Trophoblast cell (in vitro differentiated cells and primary cell): ENCODE measurements around the gene RAB44.

ENCODE experiments used
- DNase-seq, 2 donors: peaks; one replicate each; pipeline ENCODE4 v3.0.0-alpha.2; 2016
- H2AFZ ChIP-seq: 2 replicates; pipeline ENCODE4 v1.6.1; 2013; ENCODE audit warnings: low read length, moderate library complexity, mild to moderate bottlenecking; ENCODE audit not compliant: insufficient read depth, poor library complexity
- H2AK5ac ChIP-seq: 2 replicates; pipeline ENCODE4 v1.6.1; 2013; ENCODE audit warnings: mild to moderate bottlenecking, low read length
- H2BK120ac ChIP-seq: 2 replicates; pipeline ENCODE4 v1.6.1; 2013; ENCODE audit warnings: low read length, mild to moderate bottlenecking, moderate library complexity; ENCODE audit not compliant: insufficient read depth, poor library complexity
- H2BK12ac ChIP-seq: 2 replicates; pipeline ENCODE4 v1.6.1; 2013; ENCODE audit warnings: mild to moderate bottlenecking, low read length, moderate library complexity
- H2BK5ac ChIP-seq: 2 replicates; pipeline ENCODE4 v1.6.1; 2013; ENCODE audit warnings: low read length, low read depth, moderate library complexity, mild to moderate bottlenecking; ENCODE audit not compliant: poor library complexity
- H3K14ac ChIP-seq: 2 replicates; pipeline ENCODE4 v1.6.1; 2013; ENCODE audit warnings: mild to moderate bottlenecking, low read length
- H3K18ac ChIP-seq: 2 replicates; pipeline ENCODE4 v1.6.1; 2013; ENCODE audit warnings: mild to moderate bottlenecking, low read length
- H3K23ac ChIP-seq: 2 replicates; pipeline ENCODE4 v1.6.1; 2013; ENCODE audit warnings: low read length
- H3K27ac ChIP-seq: 2 replicates; pipeline ENCODE4 v1.5.1; 2013; ENCODE audit warnings: low read depth, mild to moderate bottlenecking, inconsistent platforms, low read length, moderate library complexity
- H3K27me3 ChIP-seq: 2 replicates; pipeline ENCODE4 v1.6.1; 2013; ENCODE audit warnings: inconsistent platforms, mild to moderate bottlenecking, low read length, moderate library complexity; ENCODE audit not compliant: insufficient read depth
- H3K36me3 ChIP-seq, 2 experiments: 1 replicate in 1 of 2; 2 replicates in 1 of 2; pipeline ENCODE4 v1.6.1; 2013; ENCODE audit warnings: low read length in 2 of 2, mild to moderate bottlenecking in 2 of 2, moderate library complexity in 1 of 2; ENCODE audit not compliant: insufficient read depth in 2 of 2, control insufficient read depth in 1 of 2
- H3K4ac ChIP-seq: 2 replicates; pipeline ENCODE4 v1.6.1; 2013; ENCODE audit warnings: low read depth, mild to moderate bottlenecking, low read length, moderate library complexity
- H3K4me1 ChIP-seq, 2 experiments: 1 replicate in 1 of 2; 2 replicates in 1 of 2; pipeline ENCODE4 v1.6.1; 2013; ENCODE audit warnings: low read length in 2 of 2, mild to moderate bottlenecking in 2 of 2, moderate library complexity in 1 of 2; ENCODE audit not compliant: insufficient read depth in 2 of 2, control insufficient read depth in 1 of 2
- H3K4me2 ChIP-seq: 2 replicates; pipeline ENCODE4 v1.6.1; 2013; ENCODE audit warnings: inconsistent platforms, mild to moderate bottlenecking, low read length, moderate library complexity
- H3K4me3 ChIP-seq: 2 replicates; pipeline ENCODE4 v1.5.1; 2013; ENCODE audit warnings: mild to moderate bottlenecking, low read depth, low read length, inconsistent platforms
- H3K79me1 ChIP-seq: one replicate; pipeline ENCODE4 v1.6.1; 2013; ENCODE audit warnings: low read length
- H3K79me2 ChIP-seq: 2 replicates; pipeline ENCODE4 v1.6.1; 2013; ENCODE audit warnings: low read length, mild to moderate bottlenecking; ENCODE audit not compliant: control insufficient read depth, insufficient read depth, poor library complexity
- H3K9ac ChIP-seq: 2 replicates; pipeline ENCODE4 v1.6.1; 2013; ENCODE audit warnings: mild to moderate bottlenecking, low read length
- H3K9me3 ChIP-seq: 2 replicates; pipeline ENCODE4 v1.6.1; 2013; ENCODE audit warnings: low read depth, mild to moderate bottlenecking, control low read depth, inconsistent platforms, low read length; ENCODE audit not compliant: insufficient read depth
- H4K12ac ChIP-seq: 2 replicates; pipeline ENCODE4 v1.6.1; 2013; ENCODE audit warnings: low read depth, mild to moderate bottlenecking, low read length, moderate library complexity
- H4K8ac ChIP-seq: 2 replicates; pipeline ENCODE4 v1.6.1; 2013; ENCODE audit warnings: low read depth, mild to moderate bottlenecking, low read length, moderate library complexity
- H4K91ac ChIP-seq: one replicate; pipeline ENCODE4 v1.6.1; 2013; ENCODE audit warnings: low read depth, mild to moderate bottlenecking, low read length, moderate library complexity
- WGBS: extraction: QIAGEN DNeasy Blood & Tissue Kit; methylation state at CpG from one replicate; pipeline ENCODE4 v1.1.7; 2013; ENCODE audit warnings: missing lambda C conversion rate; ENCODE audit not compliant: insufficient read length, insufficient coverage; ENCODE audit errors: extremely low coverage; 5-methylcytosine and 5-hydroxymethylcytosine counted together

RAB44 gene

GRCh38 chr6:36742146-36742545 is 44.5 kb downstream of the RAB44 start:
- Histone ChIP-seq H3K4me1 (no peaks in the 10 kb centered on the region), H3K14ac (no peak overlapping the region), H3K4me3 (no peak overlapping the region), H3K4ac (no peak overlapping the region), H2BK5ac (no peak overlapping the region), H3K27me3 (no peaks in the 10 kb centered on the region), H3K27ac (no peak overlapping the region), H3K9me3 (no peaks in the 10 kb centered on the region), H3K36me3 (no peaks in the 10 kb centered on the region), H3K79me2 (no peaks in the 10 kb centered on the region), H2AFZ (no peak overlapping the region), H2AK5ac (no peak overlapping the region), H3K18ac (no peak overlapping the region), H4K12ac (no peak overlapping the region), H3K23ac (no peak overlapping the region), H3K79me1 (no peaks in the 10 kb centered on the region), H2BK120ac (no peak overlapping the region), H3K4me2 (no peak overlapping the region), H4K8ac (no peak overlapping the region), H4K91ac (no peak overlapping the region), H2BK12ac (no peak overlapping the region), H3K9ac (no peak overlapping the region)
- no CpG with 5 or more reads among the region's 19 CpGs for WGBS
- no peak for DNase-seq

GRCh38 chr6:36743032-36743431 is 45.4 kb downstream of the RAB44 start:
- Histone ChIP-seq H3K4ac (no peak overlapping the region), H2BK12ac (no peak overlapping the region), H3K79me2 (no peaks in the 10 kb centered on the region), H4K12ac (no peak overlapping the region), H3K9ac (no peak overlapping the region), H4K8ac (no peak overlapping the region), H3K27me3 (no peaks in the 10 kb centered on the region), H3K23ac (no peak overlapping the region), H2BK120ac (no peak overlapping the region), H3K4me1 (no peaks in the 10 kb centered on the region), H3K4me2 (no peak overlapping the region), H3K14ac (no peak overlapping the region), H3K79me1 (no peaks in the 10 kb centered on the region), H2AK5ac (no peak overlapping the region), H3K36me3 (no peaks in the 10 kb centered on the region), H2BK5ac (no peak overlapping the region), H3K27ac (no peak overlapping the region), H3K4me3 (no peak overlapping the region), H2AFZ (no peak overlapping the region), H3K18ac (no peak overlapping the region), H4K91ac (no peak overlapping the region), H3K9me3 (no peaks in the 10 kb centered on the region)
- DNase-seq = no peak
- WGBS = no CpG with 5 or more reads among the region's 5 CpGs

- H4K8ac ChIP-seq = no peak overlapping the region
- H3K14ac ChIP-seq = no peak overlapping the region
- no peaks in the 10 kb centered on the region for H3K4me1 ChIP-seq
- H4K12ac ChIP-seq = no peak overlapping the region
- H3K4me2 ChIP-seq = no peak overlapping the region
- no peaks in the 10 kb centered on the region for H3K36me3 ChIP-seq
- no peak overlapping the region for H2AFZ ChIP-seq
- H3K9me3 ChIP-seq = no peaks in the 10 kb centered on the region
- no peaks in the 10 kb centered on the region for H3K79me1 ChIP-seq
- no peak overlapping the region for H3K23ac ChIP-seq
- H3K4me3 ChIP-seq = no peak overlapping the region
- no peak overlapping the region for H3K4ac ChIP-seq
- no peak overlapping the region for H2BK120ac ChIP-seq
- no CpG with 5 or more reads among the region's 24 CpGs for WGBS
- H2BK12ac ChIP-seq = no peak overlapping the region
- H2BK5ac ChIP-seq = no peak overlapping the region
- H4K91ac ChIP-seq = no peak overlapping the region
- no peaks in the 10 kb centered on the region for H3K79me2 ChIP-seq
- H3K27ac ChIP-seq = no peak overlapping the region
- no peak for DNase-seq
- H3K18ac ChIP-seq = no peak overlapping the region
- no peak overlapping the region for H3K9ac ChIP-seq
- H2AK5ac ChIP-seq = no peak overlapping the region
- H3K27me3 ChIP-seq = no peaks in the 10 kb centered on the region
Measured at GRCh38 chr6:36743538-36744303, 46.1 kb downstream of the RAB44 start.

GRCh38 chr6:36744304-36744673 is 46.7 kb downstream of the RAB44 start:
- no peak overlapping the region for H3K9ac ChIP-seq
- H3K23ac ChIP-seq = no peak overlapping the region
- no peaks in the 10 kb centered on the region for H3K36me3 ChIP-seq
- no peak for DNase-seq
- no peak overlapping the region for H2BK5ac ChIP-seq
- H3K27me3 ChIP-seq = no peaks in the 10 kb centered on the region
- H2AFZ ChIP-seq = no peak overlapping the region
- H3K4ac ChIP-seq = no peak overlapping the region
- H4K91ac ChIP-seq = no peak overlapping the region
- H4K8ac ChIP-seq = no peak overlapping the region
- no peak overlapping the region for H3K4me2 ChIP-seq
- no peak overlapping the region for H2BK12ac ChIP-seq
- no peak overlapping the region for H3K18ac ChIP-seq
- no peaks in the 10 kb centered on the region for H3K79me2 ChIP-seq
- H3K4me3 ChIP-seq = no peak overlapping the region
- no peak overlapping the region for H3K14ac ChIP-seq
- no peaks in the 10 kb centered on the region for H3K4me1 ChIP-seq
- no peaks in the 10 kb centered on the region for H3K9me3 ChIP-seq
- no peak overlapping the region for H4K12ac ChIP-seq
- H2BK120ac ChIP-seq = no peak overlapping the region
- no peaks in the 10 kb centered on the region for H3K79me1 ChIP-seq
- H2AK5ac ChIP-seq = no peak overlapping the region
- whole genome bisulfite sequencing = no CpG with 5 or more reads among the region's 2 CpGs
- H3K27ac ChIP-seq = no peak overlapping the region
